DMS114 treated with DMSO at 0.1 percent for 48 hours (cell line): Measurements from ENCODE around the gene MBD2.
"Not testable (repeated sequence)": the region's sequence is repeated elsewhere in the genome, so short reads cannot be mapped to it uniquely, and the experiment has no call there.

Source experiments
- DNase-seq: peaks from one replicate; lab custom pipeline; 2025; ENCODE audit not compliant: unreplicated experiment; lab: John Stamatoyannopoulos, UW

Gene MBD2

DNA sequence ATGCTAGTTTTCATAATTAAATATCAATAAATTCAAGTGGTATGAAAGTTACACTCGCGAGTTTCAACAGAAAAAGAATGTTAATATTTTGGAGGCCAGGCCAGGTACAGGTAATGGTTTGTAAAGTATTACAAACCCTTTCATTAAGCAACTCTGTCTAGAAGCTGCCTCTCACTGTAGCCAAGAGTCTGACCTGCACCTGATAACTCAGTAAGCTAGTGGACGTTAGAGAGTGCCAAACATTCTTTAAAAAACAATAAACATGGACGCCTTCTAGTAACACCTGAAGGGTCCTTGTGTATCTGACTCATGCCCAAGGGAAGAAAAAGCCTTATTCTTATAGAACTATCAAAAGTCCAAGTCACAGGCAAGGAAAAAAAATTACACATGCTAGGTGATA, 70.2 kb downstream of the MBD2 start:
- no peak for DNase-seq

DNA sequence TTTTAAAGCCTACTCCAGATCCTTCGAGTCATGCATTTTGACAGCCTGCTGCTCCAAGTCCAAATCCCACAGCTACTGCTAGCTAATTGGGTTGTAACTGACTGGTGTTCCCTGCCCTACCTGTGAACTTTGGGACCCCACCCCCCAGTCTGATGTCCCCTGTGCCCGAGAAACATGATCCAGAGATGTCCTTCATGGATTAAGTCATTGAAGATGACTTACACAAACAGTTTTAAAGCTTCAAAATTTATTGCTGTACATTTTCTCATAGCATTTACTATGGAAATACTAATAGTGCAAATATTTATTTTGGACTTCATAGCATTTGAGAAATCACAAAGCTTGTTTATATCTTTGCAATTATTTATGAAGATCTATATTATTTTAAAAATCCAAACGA, 73.1 kb downstream of the MBD2 start:
- DNase-seq: no peak

DNA sequence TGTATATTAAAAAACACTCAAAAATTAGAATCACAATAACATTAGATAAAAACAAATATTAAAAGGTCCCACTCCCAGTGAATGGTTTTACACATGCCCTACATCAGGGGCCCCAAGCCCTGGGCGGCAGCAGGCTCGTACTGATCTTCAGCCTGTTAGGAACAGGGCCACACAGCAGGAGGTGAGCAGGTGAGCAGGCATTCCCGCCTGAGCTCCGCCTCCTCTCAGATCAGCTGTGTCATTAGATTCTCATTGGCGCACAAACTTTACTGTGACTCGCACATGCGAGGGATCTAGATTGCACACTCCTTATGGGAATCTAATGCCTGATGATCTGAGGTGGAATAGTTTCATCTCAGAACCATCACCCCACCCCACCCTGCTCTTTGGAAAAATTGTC, 74.2 kb downstream of the MBD2 start:
- no peak for DNase-seq

DNA sequence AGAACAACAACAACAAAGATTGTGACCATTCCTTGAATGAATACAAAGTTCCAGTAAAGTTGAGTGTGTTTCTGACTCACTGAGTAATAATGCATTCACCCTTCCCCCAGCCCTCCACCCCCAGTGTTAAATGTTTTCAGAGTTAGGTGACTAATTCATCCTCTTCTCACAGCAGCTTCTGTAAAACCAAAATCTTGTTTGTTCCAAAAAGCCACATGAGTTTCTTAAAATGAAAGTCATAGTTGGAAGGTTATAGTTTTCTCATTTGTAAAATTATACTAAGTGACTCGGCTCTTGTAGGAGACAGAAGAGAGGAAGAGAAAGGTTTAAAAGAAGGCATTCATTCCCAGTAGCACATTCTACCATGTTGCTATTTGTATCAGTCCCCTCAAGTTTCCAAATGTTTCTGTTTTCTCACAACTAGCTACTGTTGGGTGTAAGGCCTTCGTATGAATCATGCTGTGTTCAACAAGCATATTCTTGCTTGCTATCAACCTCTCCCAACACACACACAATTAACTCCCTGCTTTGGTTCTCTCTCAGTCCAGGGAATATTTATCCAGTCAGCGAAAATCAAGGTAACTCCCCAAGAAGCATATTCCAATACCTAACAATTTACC, 75.3 kb downstream of the MBD2 start:
- no peak for DNase-seq

- no peak for DNase-seq
These were observed 75.8 kb downstream of the MBD2 start for GRCh38 chr18:54148678-54149077.

DNA sequence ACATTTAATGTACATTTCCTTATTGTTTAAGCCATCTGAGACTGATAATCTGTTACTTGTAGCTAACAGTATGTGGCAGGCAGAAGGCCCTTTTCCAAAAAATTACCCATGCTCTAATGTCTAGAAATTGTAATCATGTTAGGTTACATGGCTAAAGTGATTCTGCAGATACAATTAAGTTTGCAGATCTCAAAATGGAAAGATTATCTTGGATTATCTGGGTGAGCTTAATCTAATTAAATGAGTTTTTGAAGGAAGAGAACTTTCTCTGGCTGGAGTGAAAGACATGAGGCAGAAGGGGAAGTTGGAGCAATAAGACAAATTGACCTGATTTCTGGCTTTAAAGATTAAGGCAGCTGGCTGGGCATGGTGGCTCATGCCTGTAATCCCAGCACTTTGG, 76.3 kb downstream of the MBD2 start:
- no peak for DNase-seq

DNA sequence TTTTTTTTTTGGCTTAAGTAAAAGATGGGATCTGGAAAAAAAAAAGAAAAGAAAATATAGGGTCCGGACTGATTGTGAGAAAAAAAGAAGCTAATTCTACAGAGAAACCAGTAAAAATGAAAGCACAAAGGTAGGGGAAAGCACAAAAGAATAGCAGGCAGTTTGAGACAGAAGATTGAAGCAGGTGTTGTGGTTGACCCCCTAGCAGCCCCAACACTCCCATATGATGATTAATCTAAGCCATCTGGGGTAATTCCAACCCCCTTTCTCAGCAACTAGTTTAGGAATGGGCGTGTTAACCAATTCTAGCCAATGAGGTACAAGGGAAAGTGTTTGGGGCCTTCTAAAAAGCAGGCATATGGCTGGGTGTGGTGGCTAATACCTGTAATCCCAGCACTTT, 77.0 kb downstream of the MBD2 start:
- DNase-seq: no peak

- no peak for DNase-seq
These were observed 83.3 kb downstream of the MBD2 start for GRCh38 chr18:54141041-54141608.

DNA sequence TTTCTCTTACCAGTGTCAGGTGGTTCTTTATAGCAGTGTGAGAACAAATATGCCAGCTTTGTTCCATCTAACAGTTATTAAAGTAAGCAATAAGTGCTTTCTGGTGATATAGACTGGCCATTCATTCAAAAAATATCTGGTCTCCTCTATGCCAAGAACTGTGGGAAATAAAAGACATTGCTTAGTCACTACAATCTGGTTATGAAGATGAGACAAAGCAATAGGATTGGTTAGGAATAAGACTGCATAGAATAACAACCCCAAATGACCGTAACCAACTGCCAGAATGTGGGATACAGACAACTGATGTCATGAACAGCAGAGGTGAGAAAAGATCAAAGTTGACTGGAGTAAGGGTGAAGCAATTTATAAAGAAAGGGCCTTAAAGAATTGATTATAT, 83.8 kb downstream of the MBD2 start:
- no peak for DNase-seq

- no peak for DNase-seq
These were observed 89.3 kb downstream of the MBD2 start for GRCh38 chr18:54135216-54135615.

DNA sequence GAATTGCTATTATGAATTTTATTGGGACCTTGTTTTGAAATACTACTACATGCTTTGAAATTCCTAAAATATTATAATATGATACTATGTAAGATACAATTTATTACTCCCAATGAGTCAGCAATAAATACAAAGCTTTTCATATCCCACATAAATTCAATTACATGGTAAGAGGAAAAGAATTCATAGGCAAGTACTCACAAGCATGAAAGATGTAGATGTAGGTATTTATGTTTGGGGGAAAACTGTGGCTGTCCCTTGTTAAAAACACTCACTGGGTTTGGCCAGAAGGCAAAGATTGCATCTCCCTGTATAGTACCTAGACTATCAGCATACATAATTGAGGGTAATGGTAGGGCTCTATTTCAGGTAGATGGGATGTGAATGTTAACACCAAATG, 90.4 kb downstream of the MBD2 start:
- DNase-seq: no peak

- no peak for DNase-seq
These were observed 93.8 kb downstream of the MBD2 start for GRCh38 chr18:54130631-54131030.

DNA sequence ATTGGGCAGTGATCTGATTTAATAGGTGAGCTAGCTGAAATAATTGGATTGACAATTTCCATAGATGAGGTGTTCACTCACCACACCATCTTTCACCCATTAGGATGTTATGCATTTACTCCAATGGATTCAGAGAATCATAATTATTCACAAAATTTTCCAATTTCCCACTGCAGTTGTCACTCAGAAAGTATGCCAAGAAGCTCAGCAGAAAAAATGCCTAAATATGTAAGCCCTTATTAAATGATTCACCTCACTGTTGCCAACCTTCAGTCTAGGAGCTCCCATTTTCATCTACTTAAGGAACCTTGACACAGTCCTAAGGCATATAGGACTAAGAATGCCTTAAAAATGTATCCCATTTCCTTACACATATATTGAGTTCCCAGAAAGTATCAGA, 94.3 kb downstream of the MBD2 start:
- DNase-seq: no peak

- DNase-seq: no peak
These were observed 94.9 kb downstream of the MBD2 start for GRCh38 chr18:54129448-54130067.

DNA sequence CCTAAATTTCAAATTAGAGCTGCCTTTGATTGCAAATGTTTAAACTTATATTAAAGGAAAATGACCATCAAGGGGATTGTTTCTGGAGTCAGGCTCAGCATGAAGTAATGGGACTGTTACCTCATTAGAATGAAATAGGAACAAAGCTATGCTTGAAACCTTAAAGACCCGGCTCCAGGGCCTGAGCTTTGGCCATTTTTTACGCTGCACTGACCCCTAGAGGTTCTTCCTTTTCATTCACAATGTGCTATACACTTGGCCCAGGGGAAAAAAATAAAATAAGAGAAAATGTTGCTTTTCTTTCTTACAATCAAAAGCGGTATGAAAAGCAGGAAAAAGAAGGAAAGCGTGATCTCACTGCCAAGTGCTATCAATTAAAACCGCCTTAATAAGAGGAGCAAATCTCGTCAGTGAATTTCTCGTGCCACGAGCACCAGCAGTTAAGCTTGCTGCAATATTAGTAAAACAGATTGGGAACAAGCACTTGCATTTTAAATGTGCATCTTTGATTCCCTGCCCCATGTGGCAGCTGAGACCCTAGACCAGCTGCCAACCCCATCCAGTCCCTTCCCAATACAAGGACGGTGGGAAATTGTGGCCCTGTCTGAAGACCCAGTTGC, 96.6 kb downstream of the MBD2 start:
- no peak for DNase-seq

- DNase-seq: no peak
These were observed 99.0 kb downstream of the MBD2 start for GRCh38 chr18:54125429-54125828.

DNA sequence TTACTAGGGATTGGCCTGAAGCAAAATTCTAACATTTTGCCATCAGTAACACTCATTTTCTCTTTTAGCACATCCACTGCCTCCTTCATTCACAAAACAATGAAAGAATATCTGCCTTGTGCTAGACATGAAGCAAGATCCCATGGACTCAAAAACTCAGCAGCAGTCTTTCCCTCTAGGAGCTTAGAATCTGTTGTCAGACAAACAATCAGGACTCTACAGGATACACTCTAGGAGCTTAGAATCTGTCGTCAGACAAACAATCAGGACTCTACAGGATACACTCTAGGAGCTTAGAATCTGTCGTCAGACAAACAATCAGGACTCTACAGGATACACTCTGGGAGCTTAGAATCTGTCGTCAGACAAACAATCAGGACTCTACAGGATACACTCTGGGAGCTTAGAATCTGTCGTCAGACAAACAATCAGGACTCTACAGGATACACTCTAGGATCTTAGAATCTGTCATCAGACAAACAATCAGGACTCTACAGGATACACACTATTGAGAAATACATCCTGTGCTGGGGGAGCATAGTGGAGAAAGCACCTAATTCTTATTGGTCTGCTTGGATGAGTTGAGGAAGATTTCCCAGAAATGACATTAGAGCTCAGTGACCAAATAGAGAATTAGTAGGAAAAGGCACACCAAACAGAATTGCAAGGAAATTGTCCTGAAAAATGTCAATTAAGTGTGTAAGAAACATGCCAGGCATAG, 100.6 kb downstream of the MBD2 start:
- not testable (repeated sequence) for DNase-seq

DNA sequence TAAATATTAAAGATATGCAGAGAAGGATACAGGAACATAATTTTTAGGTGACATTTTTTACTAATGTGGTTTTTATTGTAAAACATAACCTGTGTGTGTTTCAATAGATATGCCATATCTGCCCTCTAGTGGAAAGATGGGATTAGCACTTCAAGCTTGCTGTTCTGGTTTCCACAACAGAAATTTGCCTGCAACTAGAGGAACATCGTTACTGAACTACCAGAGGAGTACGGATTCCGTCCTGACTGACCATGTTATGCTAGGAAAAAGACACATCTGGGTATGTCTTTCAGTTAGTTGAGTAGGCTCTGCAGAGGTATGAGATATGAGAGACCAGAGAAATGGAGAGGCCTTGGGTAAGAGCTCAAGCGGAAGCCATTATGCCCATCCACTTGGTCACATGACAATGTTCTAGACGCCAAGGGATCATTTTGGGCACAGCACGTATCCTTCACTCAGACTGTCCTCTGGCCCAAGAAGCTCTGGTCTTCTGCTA, 104.9 kb downstream of the MBD2 start:
- DNase-seq: peak; percentile 63

DNA sequence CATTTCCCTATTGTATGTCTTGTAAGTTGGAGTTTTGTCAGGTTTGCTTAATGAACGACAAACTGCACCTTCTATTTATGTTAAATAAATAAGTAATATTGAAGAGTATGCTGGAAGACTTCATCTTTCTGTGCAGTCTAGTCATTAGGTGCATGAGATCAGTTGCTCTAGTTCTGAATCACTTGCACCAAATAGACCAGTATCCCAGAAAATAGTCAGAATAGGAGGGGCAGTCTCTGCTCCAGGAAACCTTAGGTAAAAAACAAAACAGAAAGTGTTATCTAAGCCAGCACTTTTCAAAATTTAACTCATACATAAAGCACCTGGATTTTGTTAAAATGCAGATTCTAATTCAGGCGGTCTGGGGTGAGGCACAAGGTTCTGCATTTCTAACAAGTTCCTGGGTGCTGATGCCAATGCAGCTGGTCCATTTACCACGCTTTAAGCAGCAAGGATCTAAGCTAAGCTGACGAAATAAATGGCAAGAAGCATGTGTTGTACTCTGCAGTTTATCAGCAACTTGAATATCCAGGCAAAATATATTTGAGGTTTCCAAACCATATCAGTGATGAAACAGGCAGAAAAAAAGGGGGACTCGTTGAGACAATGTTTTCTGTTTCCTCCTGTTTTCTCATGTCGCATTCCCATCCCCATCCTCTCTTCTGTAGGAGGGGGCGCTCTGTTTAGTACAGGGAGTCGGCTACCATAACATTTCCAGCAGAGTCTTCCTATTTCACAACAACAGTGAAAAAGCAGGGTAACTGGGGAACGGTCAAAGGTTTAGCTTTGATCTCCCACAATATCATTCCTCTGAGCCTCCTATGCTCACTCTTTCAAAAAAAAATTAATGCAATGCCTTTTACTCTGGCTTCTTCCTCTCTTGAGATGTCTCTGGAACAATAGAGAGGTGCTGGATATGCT, 106.4 kb downstream of the MBD2 start:
- DNase-seq: no peak

GRCh38 chr18:54116541-54117257, 107.8 kb downstream of the MBD2 start:
- DNase-seq: no peak
